Esophagus muscularis mucosa (tissue), 4 donors: ENCODE data around the gene LRRC8E. TPM values are rescaled to one million over a fixed set of nuclear protein-coding genes. Genes with fewer than 3 reads are reported as not detected.
A peak's percentile ranks its signal among the peaks of the same experiment; 100 is the strongest.

Experiments used
- DNase-seq: peaks from one replicate; pipeline ENCODE4 v3.0.0-alpha.2; 2017; ENCODE audit errors: extremely low spot score
- H3K27ac ChIP-seq, 4 donors: fragments of 200-600 bp; sonication (generic); replicated peaks in 1 of 4; 1 replicate in 3 of 4; 2 replicates in 1 of 4; pipeline ENCODE4 v1.5.1; 2016 to 2019; ENCODE audit warnings: mild to moderate bottlenecking in 1 of 4
- H3K27me3 ChIP-seq, 4 donors: fragments of 200-600 bp; sonication (generic); one replicate each; pipeline versions ENCODE4 v1.5.1 to v1.6.0; 2016 to 2019
- H3K36me3 ChIP-seq, 4 donors: fragments of 200-600 bp; sonication (generic); one replicate each; pipeline ENCODE4 v1.5.1; 2016 to 2019
- H3K4me1 ChIP-seq, 4 donors: fragments of 200-600 bp; sonication (generic); one replicate each; pipeline ENCODE4 v1.5.1; 2016 to 2019
- H3K4me3 ChIP-seq, 4 donors: fragments of 200-600 bp; sonication (generic); 1 replicate in 2 of 4; 2 replicates in 2 of 4; pipeline ENCODE4 v1.5.1; 2016 to 2019; ENCODE audit warnings: mild to moderate bottlenecking in 4 of 4, moderate library complexity in 1 of 4
- H3K9me3 ChIP-seq, 4 donors: fragments of 200-600 bp; sonication (generic); 1 replicate in 3 of 4; 2 replicates in 1 of 4; pipeline ENCODE4 v1.5.1; 2016 to 2019
- CTCF ChIP-seq, 3 experiments: fragments of 200-600 bp in 2 of 3; fragments of 450-650 bp in 1 of 3; sonication (generic) in 2 of 3; IDR thresholded peaks; one replicate each; pipeline ENCODE4 v1.5.1; 2017 to 2019; ENCODE audit warnings: antibody characterized with exemption in 3 of 3, mild to moderate bottlenecking in 2 of 3, moderate library complexity in 1 of 3
- EP300 ChIP-seq: sonication (generic); formaldehyde crosslinking; IDR thresholded peaks from one replicate; pipeline ENCODE4 v1.6.1; 2017; ENCODE audit warnings: antibody characterized with exemption
- POLR2A ChIP-seq: fragments of 450-650 bp; IDR thresholded peaks from one replicate; pipeline ENCODE4 v1.6.1; 2017; ENCODE audit warnings: antibody characterized with exemption, moderate library complexity, mild to moderate bottlenecking, low read depth
- POLR2AphosphoS5 ChIP-seq, 2 donors: sonication (generic); formaldehyde crosslinking; IDR thresholded peaks; one replicate each; pipeline ENCODE4 v1.6.1; 2017; ENCODE audit warnings: antibody characterized with exemption in 2 of 2
- WGBS: methylation state at CpG from one replicate; pipeline ENCODE4 v1.1.5; 2018; 5-methylcytosine and 5-hydroxymethylcytosine counted together
- intact Hi-C: fragments of 100-400 bp; cut with DNase I; formaldehyde crosslinking; loops from one replicate; pipeline ENCODE4 v1.15.1; 2023
- total RNA-seq, 4 donors: library from RNA; depleted of rRNA; stranded (reverse); fragments of >200 nt; gene quantifications; one replicate each; pipeline versions ENCODE4 v1.1.0 to v1.2.1, GENCODE V29; 2016

LRRC8E gene
- total RNA-seq, 4 donors from 2014 or later: 0.33 to 1.0 (median 0.46) TPM; not detected in 1

DNA sequence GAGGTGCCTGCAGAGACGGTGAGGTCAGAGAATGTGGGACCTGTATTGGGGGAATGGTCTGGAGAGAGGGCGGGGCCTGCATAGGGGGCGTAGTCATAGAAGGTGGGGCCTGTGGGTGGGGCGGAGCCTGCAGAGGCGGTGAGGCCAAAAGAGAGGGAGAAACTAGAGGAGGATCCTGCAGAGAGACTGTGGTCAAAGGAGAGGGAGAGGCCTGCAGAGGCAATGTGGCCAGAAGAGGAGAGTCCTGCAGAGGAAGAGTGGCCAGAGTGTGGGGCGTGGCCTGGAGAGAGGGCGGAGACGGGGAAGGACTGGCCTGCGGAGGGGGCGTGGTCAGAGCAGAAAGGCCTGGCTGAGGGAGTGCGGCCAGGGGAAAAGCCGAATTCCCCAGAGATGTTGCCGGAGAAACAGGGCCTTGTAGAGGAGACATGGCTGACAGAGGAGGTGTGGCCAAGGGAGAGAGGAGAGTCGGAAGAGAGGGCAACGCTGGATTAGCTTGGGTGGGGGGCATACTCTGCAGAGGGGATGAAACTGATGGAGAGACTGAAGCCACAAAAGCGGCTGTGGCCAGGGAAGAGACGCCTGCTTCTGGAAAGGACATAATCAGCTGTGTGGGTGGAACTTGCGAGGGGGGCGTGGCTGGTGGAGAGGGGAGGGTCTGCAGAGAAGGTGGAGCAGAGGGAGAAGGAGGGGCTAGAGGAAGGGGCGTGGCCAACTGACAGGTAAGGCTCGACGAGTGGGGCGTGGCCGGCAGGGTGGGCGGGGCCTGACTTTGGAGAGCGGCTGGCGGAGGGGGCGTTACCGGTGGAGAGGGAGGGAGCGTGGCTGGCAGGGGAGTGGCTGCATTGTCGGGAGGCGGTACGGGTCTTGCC lies 16.6 kb upstream of the LRRC8E start:
- peak in 1 of 2 donors; percentile 10 for TF ChIP-seq POLR2AphosphoS5 (IDR thresholded peaks at IDR 0.05)
- no peak for TF ChIP-seq POLR2A
- Histone ChIP-seq H3K4me1 (peaks cover 34 to 71% (median 60%) of the 10 kb centered on the region in 4 donors), H3K4me3 (peak overlapping the region; percentile 11 to 40 (median 32)), H3K27ac (peak overlapping the region in 3 of 4 donors; percentile 2 to 57 (median 53)), H3K36me3 (no peaks in the 10 kb centered on the region), H3K27me3 (peaks cover 3 to 74% (median 34%) of the 10 kb centered on the region in 4 donors), H3K9me3 (no peaks in the 10 kb centered on the region)
- intact Hi-C loops: no loop called here
- no peak for DNase-seq
- WGBS: 6% methylated on average over 33 of the region's 33 CpGs

DNA sequence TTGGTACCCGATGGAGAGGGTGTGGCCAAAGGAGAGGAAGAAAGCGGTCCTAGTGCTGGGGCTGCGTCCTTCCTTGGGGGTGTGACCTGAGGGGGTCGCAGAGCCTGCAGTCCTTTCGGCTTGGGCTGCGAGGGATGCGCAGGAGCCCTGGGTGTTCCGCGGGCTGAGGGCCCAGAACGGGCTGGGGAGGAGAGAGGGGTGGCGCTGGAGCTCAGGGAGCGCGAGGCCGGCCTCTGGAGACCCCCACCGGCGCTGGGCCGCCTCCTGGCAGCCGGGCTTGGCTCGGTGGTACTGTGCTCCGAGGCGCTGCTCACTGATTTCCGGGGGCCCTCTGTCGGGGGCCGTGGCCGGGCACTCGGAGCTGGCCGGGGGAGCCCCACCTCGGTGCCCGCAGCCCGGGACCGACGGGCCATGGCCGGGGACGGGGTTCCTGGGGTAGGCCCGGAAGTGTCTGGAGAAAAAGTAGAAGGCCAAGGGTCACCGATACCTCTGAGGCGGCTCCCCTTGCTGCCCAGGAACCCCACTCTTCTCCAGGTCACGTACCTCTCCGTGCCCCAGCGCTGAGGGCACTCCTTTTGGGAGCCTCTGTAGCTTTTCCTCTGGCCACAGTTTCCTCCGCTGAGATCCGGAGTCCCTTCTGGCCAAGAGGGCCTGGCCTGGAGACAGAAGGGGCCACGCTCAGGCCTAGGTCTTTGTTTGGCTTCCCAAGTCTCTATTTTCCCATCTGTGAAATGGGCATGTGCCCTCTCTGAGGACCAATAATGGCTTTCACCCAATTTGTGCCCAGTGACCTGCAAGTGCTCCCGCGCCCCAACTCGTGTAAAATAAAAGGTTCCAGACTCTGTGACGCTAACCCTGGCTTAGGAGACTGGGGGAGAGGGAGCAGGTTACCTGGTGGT lies 15.8 kb upstream of the LRRC8E start:
- Histone ChIP-seq H3K4me3 (peak overlapping the region in 3 of 4 donors; percentile 11 to 40 (median 29)), H3K27ac (no peak overlapping the region), H3K27me3 (peaks cover 3 to 69% (median 33%) of the 10 kb centered on the region in 4 donors), H3K9me3 (no peaks in the 10 kb centered on the region), H3K4me1 (peaks cover 34 to 71% (median 60%) of the 10 kb centered on the region in 4 donors), H3K36me3 (no peaks in the 10 kb centered on the region)
- 58% methylated on average over 47 of the region's 47 CpGs for WGBS
- TF ChIP-seq POLR2AphosphoS5 (IDR thresholded peaks at IDR 0.05): no peak
- TF ChIP-seq POLR2A: no peak
- intact Hi-C loops: no loop called here
- no peak for DNase-seq

- Histone ChIP-seq H3K27me3 (peaks cover 3 to 59% (median 30%) of the 10 kb centered on the region in 4 donors), H3K9me3 (no peaks in the 10 kb centered on the region), H3K4me1 (peaks cover 30 to 63% (median 55%) of the 10 kb centered on the region in 4 donors), H3K36me3 (no peaks in the 10 kb centered on the region), H3K4me3 (peak overlapping the region; percentile 33 to 51 (median 34)), H3K27ac (no peak overlapping the region)
- intact Hi-C loops: no loop called here
- WGBS: 64% methylated on average over 3 of the region's 53 CpGs
- TF ChIP-seq EP300 (no peak), CTCF (IDR thresholded peaks at IDR 0.05) (no peak), POLR2AphosphoS5 (IDR thresholded peaks at IDR 0.05) (no peak), POLR2A (no peak)
- no peak for DNase-seq
These were observed 14.8 kb upstream of the LRRC8E start for GRCh38 chr19:7873304-7874075.

GRCh38 chr19:7874076-7874896 lies 14.0 kb upstream of the LRRC8E start, which contains the start of gene PRR36:
Gene PRR36 (minus strand): TSS chr19:7874390. CDS start chr19:7873689, 701 bp downstream.
- H3K27me3 ChIP-seq: peaks cover 3 to 61% (median 30%) of the 10 kb centered on the region in 4 donors
- intact Hi-C loops: no loop called here
- no peaks in the 10 kb centered on the region for H3K9me3 ChIP-seq
- peak within 1 kb of the TSS; percentile 33 to 51 (median 34) for H3K4me3 ChIP-seq
- DNase-seq: no peak
- peaks cover 23 to 55% (median 47%) of the 10 kb centered on the region in 4 donors for H3K4me1 ChIP-seq
- H3K27ac ChIP-seq: no peak within 1 kb of the TSS
- no peaks in the 10 kb centered on the region for H3K36me3 ChIP-seq
- 0% methylated on average over 7 of the region's 88 CpGs for WGBS
- TF ChIP-seq POLR2AphosphoS5 (IDR thresholded peaks at IDR 0.05) (no peak), POLR2A (no peak), CTCF (IDR thresholded peaks at IDR 0.05) (no peak), EP300 (no peak)
